Brain microvascular endothelial cell (primary cell): Measurements from ENCODE around the gene GPR156.

ENCODE experiments used
- DNase-seq: peaks from one replicate; pipeline ENCODE4 v3.0.0-alpha.2; 2020
- H3K27ac ChIP-seq: fragments of 250-450 bp; sonication (Bioruptor Pico); 2 replicates; pipeline ENCODE4 v1.5.1; 2020; ENCODE audit warnings: mild to moderate bottlenecking, moderate library complexity
- H3K27me3 ChIP-seq: fragments of 250-450 bp; sonication (Bioruptor Pico); replicated peaks from 2 replicates; pipeline ENCODE4 v1.5.1; 2020; ENCODE audit warnings: mild to moderate bottlenecking
- H3K36me3 ChIP-seq: fragments of 250-450 bp; sonication (Bioruptor Pico); replicated peaks from 2 replicates; pipeline ENCODE4 v1.5.1; 2020; ENCODE audit warnings: mild to moderate bottlenecking
- H3K4me3 ChIP-seq: 2 replicates; pipeline ENCODE4 v1.5.1; 2011; ENCODE audit warnings: low read depth, mild to moderate bottlenecking, control low read depth, low read length, moderate library complexity
- in situ Hi-C: cut with HindIII; loops from 2 replicates; pipeline ENCODE4 v1.10.0; 2017; ENCODE audit warnings: low sequenced_read_pairs, low pct_ligation_motif_present
- TF ChIP-seq, protein P1 (sequence below): IDR thresholded peaks from 2 replicates; pipeline ENCODE4 v1.5.1; 2011; ENCODE audit warnings: low read depth, mild to moderate bottlenecking, moderate library complexity, low read length, control low read depth, inconsistent platforms; ENCODE audit errors: missing control alignments

GPR156 gene

DNA sequence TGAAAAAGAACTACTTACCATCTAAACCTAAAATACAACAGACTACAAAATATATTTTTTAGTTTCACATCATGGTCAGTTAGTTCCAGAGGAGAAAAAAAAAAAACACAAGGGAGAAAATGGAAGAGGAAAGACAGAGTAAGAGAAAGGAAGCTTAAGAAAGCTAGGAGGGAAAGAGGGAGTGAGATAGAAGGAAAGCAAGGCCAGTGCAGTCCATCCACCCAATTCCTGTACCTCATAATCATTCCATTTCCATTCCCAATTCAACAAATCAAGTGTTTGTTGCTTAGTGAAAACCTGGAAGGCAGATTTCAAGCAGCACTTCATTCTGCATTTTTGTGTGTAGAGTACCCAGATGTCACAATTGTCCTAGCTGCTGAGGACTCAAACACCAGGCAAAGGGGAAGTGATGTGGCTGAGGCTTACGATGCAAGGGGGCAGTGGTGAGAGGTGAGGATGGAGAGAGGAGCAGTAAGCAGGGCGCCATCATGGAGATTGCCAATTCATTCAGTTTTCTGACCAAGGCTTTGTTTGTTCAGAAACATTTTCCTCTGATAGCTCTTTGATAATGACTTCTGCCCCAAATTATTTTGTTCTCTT is 107.2 kb downstream of the GPR156 start:
- Histone ChIP-seq H3K27me3 (no peaks in the 10 kb centered on the region), H3K36me3 (no peaks in the 10 kb centered on the region), H3K4me3 (no peak overlapping the region), H3K27ac (peak overlapping the region; percentile 33)
- TF ChIP-seq, protein P1, sequence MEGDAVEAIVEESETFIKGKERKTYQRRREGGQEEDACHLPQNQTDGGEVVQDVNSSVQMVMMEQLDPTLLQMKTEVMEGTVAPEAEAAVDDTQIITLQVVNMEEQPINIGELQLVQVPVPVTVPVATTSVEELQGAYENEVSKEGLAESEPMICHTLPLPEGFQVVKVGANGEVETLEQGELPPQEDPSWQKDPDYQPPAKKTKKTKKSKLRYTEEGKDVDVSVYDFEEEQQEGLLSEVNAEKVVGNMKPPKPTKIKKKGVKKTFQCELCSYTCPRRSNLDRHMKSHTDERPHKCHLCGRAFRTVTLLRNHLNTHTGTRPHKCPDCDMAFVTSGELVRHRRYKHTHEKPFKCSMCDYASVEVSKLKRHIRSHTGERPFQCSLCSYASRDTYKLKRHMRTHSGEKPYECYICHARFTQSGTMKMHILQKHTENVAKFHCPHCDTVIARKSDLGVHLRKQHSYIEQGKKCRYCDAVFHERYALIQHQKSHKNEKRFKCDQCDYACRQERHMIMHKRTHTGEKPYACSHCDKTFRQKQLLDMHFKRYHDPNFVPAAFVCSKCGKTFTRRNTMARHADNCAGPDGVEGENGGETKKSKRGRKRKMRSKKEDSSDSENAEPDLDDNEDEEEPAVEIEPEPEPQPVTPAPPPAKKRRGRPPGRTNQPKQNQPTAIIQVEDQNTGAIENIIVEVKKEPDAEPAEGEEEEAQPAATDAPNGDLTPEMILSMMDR, result peak; percentile 30
- no peak for DNase-seq
- in situ Hi-C loops, result no loop called here

DNA sequence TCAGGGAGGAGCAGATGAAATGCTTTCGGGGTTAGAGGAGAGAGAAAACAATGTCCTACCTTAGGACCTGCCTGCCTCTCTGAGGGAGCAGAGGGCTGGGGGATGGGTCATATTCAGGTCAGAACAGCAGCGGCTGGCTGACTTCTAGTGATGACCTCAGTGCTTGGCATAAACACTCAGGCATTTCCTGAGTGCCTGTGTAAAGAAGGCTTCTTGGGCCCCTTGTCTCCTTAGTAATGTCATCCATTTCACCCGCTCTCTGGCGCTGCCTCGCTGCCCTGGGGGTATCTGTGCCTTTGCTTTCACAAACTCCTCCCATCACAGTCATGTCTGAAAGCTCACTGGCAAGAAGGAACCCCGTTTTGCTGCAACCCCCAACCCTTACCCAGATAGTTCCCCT is 107.9 kb downstream of the GPR156 start:
- H3K27ac ChIP-seq, result peak overlapping the region; percentile 33
- H3K27me3 ChIP-seq, result no peaks in the 10 kb centered on the region
- peak overlapping the region; percentile 12 for H3K4me3 ChIP-seq
- peak; percentile 68 for DNase-seq
- H3K36me3 ChIP-seq, result no peaks in the 10 kb centered on the region
- TF ChIP-seq, protein P1, result peak; percentile 14
- in situ Hi-C loops, result no loop called here

DNA sequence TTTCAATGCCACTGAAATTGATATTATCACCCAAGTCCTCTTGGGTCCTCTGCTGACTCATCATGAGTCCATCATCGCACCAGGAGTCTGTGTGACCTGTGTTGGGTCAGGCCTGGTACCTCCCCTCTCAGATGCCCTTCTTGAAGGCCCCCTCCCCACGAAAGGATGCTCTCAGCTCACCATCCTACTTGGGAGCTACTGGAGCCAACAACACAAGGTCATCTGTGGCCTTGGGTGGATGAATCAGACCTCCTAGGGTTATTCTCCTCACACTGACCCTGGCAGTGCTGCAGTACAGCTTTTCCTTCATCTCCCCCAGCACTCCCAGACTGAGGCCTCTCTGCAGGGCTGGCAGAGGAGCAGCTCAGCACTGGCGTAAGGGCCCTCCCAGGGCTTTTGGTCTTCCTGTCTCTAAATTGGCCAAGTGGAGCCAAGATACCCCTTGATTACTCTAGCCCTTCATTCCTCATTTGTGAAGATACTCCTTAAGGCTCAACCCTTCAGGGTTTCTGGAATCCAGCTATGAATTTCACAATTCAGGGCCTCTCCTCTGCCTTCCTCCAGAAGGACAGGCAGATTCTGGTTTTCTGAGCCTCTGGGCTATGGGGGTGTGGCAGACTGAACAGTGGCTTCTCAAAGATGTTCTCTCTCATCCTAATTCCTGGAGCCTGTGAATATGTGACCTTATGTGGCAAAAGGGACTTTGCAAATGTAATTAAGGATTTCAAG is 110.0 kb downstream of the GPR156 start:
- H3K27me3 ChIP-seq, result no peaks in the 10 kb centered on the region
- no peaks in the 10 kb centered on the region for H3K36me3 ChIP-seq
- H3K27ac ChIP-seq, result no peak overlapping the region
- DNase-seq, result no peak
- in situ Hi-C loops, result no loop called here
- no peak overlapping the region for H3K4me3 ChIP-seq
- TF ChIP-seq, protein P1, result no peak

DNA sequence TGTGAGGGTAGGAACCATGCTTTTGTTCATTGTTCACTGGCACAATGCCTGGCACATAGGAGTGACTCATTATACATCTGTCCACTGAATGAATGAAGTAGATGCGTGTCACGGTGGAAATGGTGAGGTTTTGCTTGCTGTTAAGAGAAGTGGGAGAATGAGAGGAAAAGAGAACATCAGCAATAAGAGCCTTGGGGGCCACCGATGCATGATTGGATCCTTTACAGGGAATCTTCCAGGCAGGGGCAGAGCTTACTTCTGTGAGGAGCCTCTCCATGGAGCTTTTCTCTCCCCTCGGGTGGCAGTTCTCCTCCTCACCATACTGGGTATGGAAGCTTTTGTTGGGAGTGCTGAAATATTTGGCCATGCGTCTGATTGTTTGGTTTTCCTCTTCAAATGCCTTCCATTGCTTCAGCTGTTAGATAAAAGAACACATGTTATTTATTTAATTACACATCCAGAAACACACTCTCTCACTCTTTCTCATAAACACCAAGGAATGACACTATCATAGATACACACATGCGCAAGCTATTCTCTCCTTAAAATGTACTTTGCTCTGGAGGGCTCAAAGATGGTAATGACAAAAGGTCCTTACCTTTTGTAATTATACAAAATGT is 111.9 kb downstream of the GPR156 start:
- DNase-seq, result no peak
- TF ChIP-seq, protein P1, result no peak
- no peaks in the 10 kb centered on the region for H3K36me3 ChIP-seq
- no peak overlapping the region for H3K27ac ChIP-seq
- in situ Hi-C loops, result no loop called here
- no peak overlapping the region for H3K4me3 ChIP-seq
- H3K27me3 ChIP-seq, result no peaks in the 10 kb centered on the region

DNA sequence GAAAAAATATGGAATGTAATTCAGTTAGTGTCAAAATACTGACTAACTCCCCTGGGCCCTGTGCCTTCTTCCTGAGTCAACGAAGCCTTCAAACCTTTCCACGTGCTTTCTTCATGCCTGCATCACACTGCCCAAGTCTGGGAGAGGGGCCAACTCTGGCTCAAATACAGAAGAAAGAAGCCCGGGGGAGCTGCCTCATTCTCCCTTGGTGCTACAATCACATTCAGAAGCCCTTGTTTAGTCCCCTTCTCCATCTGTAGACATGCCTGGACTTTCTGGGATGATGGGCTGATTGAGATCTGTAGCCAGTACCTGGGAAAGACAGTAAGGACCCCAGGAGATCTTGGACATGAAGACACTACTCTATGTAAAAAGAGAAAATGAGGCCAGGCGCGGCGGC is 113.0 kb downstream of the GPR156 start:
- in situ Hi-C loops, result no loop called here
- Histone ChIP-seq H3K36me3 (no peaks in the 10 kb centered on the region), H3K4me3 (no peak overlapping the region), H3K27ac (no peak overlapping the region), H3K27me3 (no peaks in the 10 kb centered on the region)
- no peak for DNase-seq
- TF ChIP-seq, protein P1, result no peak
